WI38 (cell line): Measurements from ENCODE around the gene FIS1.

Experiments
- H3K4me3 ChIP-seq: 2 replicates; pipeline ENCODE4 v1.5.1; 2011; ENCODE audit warnings: low read depth, mild to moderate bottlenecking, control low read depth, low read length
- TF ChIP-seq, protein P1 (sequence below): IDR thresholded peaks from 2 replicates; pipeline ENCODE4 v1.5.1; 2012; ENCODE audit warnings: low read depth, mild to moderate bottlenecking, control low read depth, low read length

FIS1 gene

DNA sequence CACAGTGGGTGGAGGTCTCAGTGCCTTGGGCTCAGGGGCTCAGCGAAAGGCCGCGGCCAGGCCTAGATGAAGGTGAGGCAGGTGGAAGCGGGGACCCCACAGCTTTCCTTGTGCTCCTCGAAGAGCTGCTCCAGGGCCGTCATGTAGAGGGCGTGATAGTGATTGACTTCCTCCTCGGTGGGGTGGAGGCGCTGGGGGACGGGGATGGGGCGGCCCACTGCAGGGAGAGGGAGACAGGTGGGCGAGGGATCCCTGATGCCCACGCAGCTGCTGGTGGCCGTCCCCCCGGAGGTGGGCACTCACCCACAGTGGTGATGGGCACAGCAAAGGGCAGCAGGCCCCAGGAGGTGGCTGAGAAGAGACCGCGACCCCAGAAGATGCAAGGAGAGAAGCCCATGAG, 49.0 kb downstream of the FIS1 start:
- no peak overlapping the region for H3K4me3 ChIP-seq
- TF ChIP-seq, protein P1, sequence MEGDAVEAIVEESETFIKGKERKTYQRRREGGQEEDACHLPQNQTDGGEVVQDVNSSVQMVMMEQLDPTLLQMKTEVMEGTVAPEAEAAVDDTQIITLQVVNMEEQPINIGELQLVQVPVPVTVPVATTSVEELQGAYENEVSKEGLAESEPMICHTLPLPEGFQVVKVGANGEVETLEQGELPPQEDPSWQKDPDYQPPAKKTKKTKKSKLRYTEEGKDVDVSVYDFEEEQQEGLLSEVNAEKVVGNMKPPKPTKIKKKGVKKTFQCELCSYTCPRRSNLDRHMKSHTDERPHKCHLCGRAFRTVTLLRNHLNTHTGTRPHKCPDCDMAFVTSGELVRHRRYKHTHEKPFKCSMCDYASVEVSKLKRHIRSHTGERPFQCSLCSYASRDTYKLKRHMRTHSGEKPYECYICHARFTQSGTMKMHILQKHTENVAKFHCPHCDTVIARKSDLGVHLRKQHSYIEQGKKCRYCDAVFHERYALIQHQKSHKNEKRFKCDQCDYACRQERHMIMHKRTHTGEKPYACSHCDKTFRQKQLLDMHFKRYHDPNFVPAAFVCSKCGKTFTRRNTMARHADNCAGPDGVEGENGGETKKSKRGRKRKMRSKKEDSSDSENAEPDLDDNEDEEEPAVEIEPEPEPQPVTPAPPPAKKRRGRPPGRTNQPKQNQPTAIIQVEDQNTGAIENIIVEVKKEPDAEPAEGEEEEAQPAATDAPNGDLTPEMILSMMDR: no peak
